Activated CD8-positive, alpha-beta memory T cell treated with anti-CD3 and anti-CD28 coated beads for 24 hours (primary cell): Measurements from ENCODE around the gene GABRG1.

Experiments
- DNase-seq: peaks from one replicate; pipeline ENCODE4 v3.0.0-alpha.2; 2020

Gene GABRG1

GRCh38 chr4:46123913-46124755, at the start of gene GABRG1:
Gene GABRG1 (minus strand): TSS chr4:46124054. CDS start chr4:46123913, 141 bp downstream.
- no peak for DNase-seq

GRCh38 chr4:46146993-46147392, 23.1 kb upstream of the GABRG1 start:
- no peak for DNase-seq

GRCh38 chr4:46131498-46132057, 7.7 kb upstream of the GABRG1 start:
- DNase-seq = no peak

GRCh38 chr4:46124773-46125413, 1.0 kb upstream of the GABRG1 start:
- DNase-seq = no peak

GRCh38 chr4:46081674-46082073, 42.2 kb downstream of the GABRG1 start:
- no peak for DNase-seq

- DNase-seq = no peak
These were observed 42.6 kb downstream of the GABRG1 start for GRCh38 chr4:46081248-46081647.

GRCh38 chr4:46073778-46074177, 50.1 kb downstream of the GABRG1 start:
- no peak for DNase-seq

GRCh38 chr4:46051392-46051791, 72.5 kb downstream of the GABRG1 start:
- DNase-seq = no peak

- DNase-seq = no peak
These were observed 91.8 kb downstream of the GABRG1 start for GRCh38 chr4:46032056-46032455.

- no peak for DNase-seq
These were observed 107.5 kb downstream of the GABRG1 start for GRCh38 chr4:46016306-46016705.

GRCh38 chr4:45992728-45993127, 131.1 kb downstream of the GABRG1 start:
- no peak for DNase-seq

GRCh38 chr4:45989775-45990174, 134.1 kb downstream of the GABRG1 start:
- DNase-seq = no peak

- no peak for DNase-seq
These were observed 136.0 kb downstream of the GABRG1 start for GRCh38 chr4:45987858-45988257.
